Coronary artery (tissue), 2 donors: Measurements from ENCODE around the gene DPF3.
A peak's percentile ranks its signal among the peaks of the same experiment; 100 is the strongest.

Source experiments
- DNase-seq: peaks from one replicate; pipeline ENCODE4 v3.0.0-alpha.2; 2017; ENCODE audit warnings: low spot score
- H3K27ac ChIP-seq, 2 donors: fragments of 200-600 bp; sonication (generic); one replicate each; pipeline ENCODE4 v1.5.1; 2016 to 2019
- H3K4me3 ChIP-seq: fragments of 200-600 bp; sonication (generic); 2 replicates; pipeline ENCODE4 v1.5.1; 2016; ENCODE audit warnings: mild to moderate bottlenecking, moderate library complexity
- TF ChIP-seq, protein P1 (sequence below): fragments of 200-600 bp; sonication (generic); IDR thresholded peaks from one replicate; pipeline ENCODE4 v1.5.1; 2019; ENCODE audit warnings: antibody characterized with exemption

Gene DPF3

DNA sequence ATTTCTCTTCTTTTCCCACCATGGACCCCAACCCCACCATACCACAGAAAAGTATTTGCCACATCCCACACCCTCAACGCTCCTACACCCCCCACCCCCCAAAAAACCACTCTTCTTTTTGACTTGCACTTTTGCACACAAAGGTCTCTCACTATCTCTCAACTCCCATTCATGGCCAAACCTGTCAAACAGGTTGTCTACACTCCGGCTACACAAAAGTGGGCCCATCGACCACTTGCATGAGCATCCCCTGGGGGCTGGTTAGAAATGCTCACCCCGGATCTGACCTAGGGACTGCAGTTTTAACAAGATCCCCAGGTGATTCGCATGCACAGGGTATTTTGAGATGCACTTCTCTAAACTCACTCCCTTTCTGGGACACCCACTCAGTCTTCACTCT is 248.2 kb downstream of the DPF3 start:
- TF ChIP-seq, protein P1, sequence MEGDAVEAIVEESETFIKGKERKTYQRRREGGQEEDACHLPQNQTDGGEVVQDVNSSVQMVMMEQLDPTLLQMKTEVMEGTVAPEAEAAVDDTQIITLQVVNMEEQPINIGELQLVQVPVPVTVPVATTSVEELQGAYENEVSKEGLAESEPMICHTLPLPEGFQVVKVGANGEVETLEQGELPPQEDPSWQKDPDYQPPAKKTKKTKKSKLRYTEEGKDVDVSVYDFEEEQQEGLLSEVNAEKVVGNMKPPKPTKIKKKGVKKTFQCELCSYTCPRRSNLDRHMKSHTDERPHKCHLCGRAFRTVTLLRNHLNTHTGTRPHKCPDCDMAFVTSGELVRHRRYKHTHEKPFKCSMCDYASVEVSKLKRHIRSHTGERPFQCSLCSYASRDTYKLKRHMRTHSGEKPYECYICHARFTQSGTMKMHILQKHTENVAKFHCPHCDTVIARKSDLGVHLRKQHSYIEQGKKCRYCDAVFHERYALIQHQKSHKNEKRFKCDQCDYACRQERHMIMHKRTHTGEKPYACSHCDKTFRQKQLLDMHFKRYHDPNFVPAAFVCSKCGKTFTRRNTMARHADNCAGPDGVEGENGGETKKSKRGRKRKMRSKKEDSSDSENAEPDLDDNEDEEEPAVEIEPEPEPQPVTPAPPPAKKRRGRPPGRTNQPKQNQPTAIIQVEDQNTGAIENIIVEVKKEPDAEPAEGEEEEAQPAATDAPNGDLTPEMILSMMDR = no peak
- no peak overlapping the region for H3K27ac ChIP-seq
- H3K4me3 ChIP-seq = no peak overlapping the region
- DNase-seq = no peak

DNA sequence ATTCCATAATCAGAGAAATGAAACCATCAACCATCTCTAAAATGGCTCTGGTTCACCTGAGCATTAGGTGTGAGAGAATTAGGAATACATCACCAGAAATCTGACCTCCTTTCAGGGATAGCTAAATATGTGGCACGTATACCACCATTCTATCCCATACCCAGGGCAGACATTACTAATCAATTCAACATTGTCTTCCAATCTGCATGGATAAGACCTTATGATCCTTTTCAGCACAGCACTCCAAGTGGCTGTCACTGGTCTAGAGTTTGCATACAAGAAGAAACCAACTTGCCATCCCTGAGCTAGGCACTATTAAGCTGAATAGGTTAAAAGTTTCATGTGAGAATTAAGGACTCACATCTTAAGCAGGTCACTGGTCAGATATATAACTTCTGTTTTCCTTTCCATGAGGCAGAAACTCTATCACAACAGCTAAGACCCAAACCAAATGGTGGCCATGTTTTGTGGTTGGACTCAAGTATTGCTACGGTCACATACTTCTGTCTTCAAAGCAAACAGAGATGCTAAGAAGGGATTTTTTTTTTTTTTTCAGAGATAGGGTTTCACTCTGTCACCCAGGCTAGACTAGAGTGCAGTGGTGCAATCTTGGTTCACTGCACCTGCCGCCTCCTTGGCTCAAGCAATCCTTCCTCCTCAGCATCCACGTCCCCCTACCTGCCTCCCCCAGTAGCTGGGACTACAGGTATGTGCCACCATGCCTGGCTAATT is 249.0 kb downstream of the DPF3 start:
- no peak for DNase-seq
- no peak overlapping the region for H3K4me3 ChIP-seq
- TF ChIP-seq, protein P1 = no peak
- H3K27ac ChIP-seq = no peak overlapping the region

DNA sequence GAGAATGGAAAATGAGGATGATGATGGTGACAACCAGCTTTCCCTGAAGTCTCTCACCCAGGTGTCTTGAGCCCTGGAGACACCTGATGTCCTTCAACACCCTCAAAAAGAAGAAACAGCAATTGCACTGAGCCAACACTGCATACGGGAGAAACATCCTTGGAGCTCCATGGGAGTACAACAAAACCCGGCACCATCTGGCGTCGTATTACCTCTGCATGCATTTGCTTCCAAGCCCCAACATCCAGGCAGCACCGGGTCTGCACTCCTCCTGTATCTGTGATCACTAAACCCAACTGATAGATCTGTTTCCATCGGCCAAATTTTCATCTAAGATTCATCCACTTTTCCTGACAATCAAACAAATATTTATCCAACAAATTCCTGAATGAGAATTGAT is 249.9 kb downstream of the DPF3 start:
- no peak for DNase-seq
- no peak overlapping the region for H3K4me3 ChIP-seq
- H3K27ac ChIP-seq = no peak overlapping the region
- TF ChIP-seq, protein P1 = no peak

GRCh38 chr14:72643317-72643801 is 250.5 kb downstream of the DPF3 start:
- Histone ChIP-seq H3K27ac (peak overlapping the region in 1 of 2 donors; percentile 19), H3K4me3 (no peak overlapping the region)
- TF ChIP-seq, protein P1 = no peak
- DNase-seq = no peak

DNA sequence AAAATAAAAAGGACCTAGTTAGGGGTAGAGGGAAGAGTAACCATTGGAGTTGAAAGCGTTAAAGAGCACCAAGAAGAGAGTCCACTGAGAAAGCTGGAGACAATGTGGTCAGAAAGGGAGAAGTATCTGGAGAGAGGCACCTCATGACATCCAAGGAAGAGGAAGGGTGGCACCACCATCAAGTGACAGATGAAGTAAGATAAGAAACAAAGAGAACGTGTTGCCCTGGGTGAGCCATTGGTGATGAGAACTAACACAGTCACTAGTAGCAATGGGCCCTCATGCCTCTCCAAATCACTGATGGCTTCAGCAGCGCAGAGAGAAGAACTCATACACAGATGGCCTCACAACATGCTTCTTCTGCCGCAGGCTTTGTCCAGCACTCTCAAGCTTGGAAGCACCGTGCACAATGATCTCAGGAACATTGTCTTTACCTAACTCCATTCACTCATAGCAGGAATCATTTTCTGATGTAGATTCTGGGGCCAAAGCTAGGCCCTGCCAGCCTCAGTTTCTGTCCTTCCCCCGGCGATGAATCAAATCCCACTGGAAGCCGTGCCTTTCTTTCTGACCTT is 252.9 kb downstream of the DPF3 start:
- TF ChIP-seq, protein P1 = no peak
- Histone ChIP-seq H3K27ac (no peak overlapping the region), H3K4me3 (no peak overlapping the region)
- DNase-seq = no peak

- Histone ChIP-seq H3K4me3 (no peak overlapping the region), H3K27ac (no peak overlapping the region)
- TF ChIP-seq, protein P1 = no peak
- DNase-seq = no peak
Measured at GRCh38 chr14:72638021-72638420, 255.9 kb downstream of the DPF3 start.

DNA sequence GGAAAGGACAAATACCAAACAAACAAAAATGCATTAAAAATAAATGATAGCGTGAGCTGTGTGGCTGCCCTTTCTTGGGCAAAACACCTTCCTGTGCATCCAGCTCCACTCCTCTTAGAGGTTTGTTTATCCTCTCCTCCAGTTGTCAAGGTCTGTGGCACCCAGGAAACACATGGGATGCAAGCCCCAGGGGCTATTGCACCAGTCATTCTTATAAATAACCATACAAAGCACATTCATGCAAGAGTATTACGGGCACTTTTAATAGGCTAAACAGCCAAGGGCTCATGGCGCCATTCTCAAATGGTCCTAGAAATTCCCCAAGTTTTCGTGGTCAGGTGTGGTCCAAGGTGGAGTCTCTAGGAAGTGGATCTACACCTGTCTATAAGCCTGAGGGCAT is 257.0 kb downstream of the DPF3 start:
- DNase-seq = no peak
- Histone ChIP-seq H3K4me3 (no peak overlapping the region), H3K27ac (no peak overlapping the region)
- TF ChIP-seq, protein P1 = no peak
